WTC11 (cell line): ENCODE results near the gene GLT8D2. TPM values are rescaled to one million over a fixed set of nuclear protein-coding genes. Genes with fewer than 3 reads are reported as not detected.

ENCODE experiments used
- ATAC-seq: fragments of 200-7000 bp; cut with Tn5 transposase; 2 replicates; pipeline ENCODE4 v1.10.0; 2021; ENCODE audit warnings: mild to moderate bottlenecking, moderate library complexity
- CTCF ChIA-PET: fragments of 300-600 bp; sonication (Branson Sonifier 250); formaldehyde crosslinking; loops from one replicate; lab custom pipeline; 2021; ENCODE audit warnings: antibody characterized with exemption; lab: Charles Lee
- POLR2A ChIA-PET: fragments of 350-600 bp; sonication (Branson Sonifier 250); formaldehyde crosslinking; loops from one replicate; lab custom pipeline; 2021; ENCODE audit warnings: antibody characterized with exemption; lab: Charles Lee
- DNase-seq: peaks from one replicate; pipeline ENCODE4 v3.0.0; 2021; ENCODE audit warnings: low spot score
- H3K27ac Mint-ChIP-seq: 2 replicates; pipeline ENCODE4 v1.8.0; 2021; ENCODE audit warnings: mixed read lengths
- H3K27me3 Mint-ChIP-seq: 2 replicates; pipeline ENCODE4 v1.8.0; 2021; ENCODE audit warnings: low read depth, mild to moderate bottlenecking, moderate library complexity, mixed read lengths
- H3K36me3 Mint-ChIP-seq: 2 replicates; pipeline ENCODE4 v1.8.0; 2021; ENCODE audit warnings: mixed read lengths
- H3K4me1 Mint-ChIP-seq: 2 replicates; pipeline ENCODE4 v1.8.0; 2022; ENCODE audit warnings: mixed read lengths
- H3K4me3 Mint-ChIP-seq: 2 replicates; pipeline ENCODE4 v1.8.0; 2021; ENCODE audit warnings: mild to moderate bottlenecking, moderate library complexity, mixed read lengths
- H3K9me3 Mint-ChIP-seq: 2 replicates; pipeline ENCODE4 v1.8.0; 2021; ENCODE audit warnings: mixed read lengths
- AFF4 ChIP-seq: sonication (generic); formaldehyde crosslinking; IDR thresholded peaks from 2 replicates; pipeline ENCODE4 v1.8.1; 2023; ENCODE audit warnings: mild to moderate bottlenecking, missing genetic modification reagents, borderline replicate concordance
- ATF2 ChIP-seq: sonication (generic); formaldehyde crosslinking; IDR thresholded peaks from 2 replicates; pipeline ENCODE4 v1.8.1; 2022; ENCODE audit warnings: low read depth, missing genetic modification reagents, borderline replicate concordance
- ELF4 ChIP-seq: sonication (generic); formaldehyde crosslinking; IDR thresholded peaks from 2 replicates; pipeline ENCODE4 v1.8.1; 2022; ENCODE audit warnings: low read depth, mild to moderate bottlenecking, moderate library complexity, missing genetic modification reagents
- ERG ChIP-seq: fragments of 250-450 bp; sonication (Bioruptor Pico); IDR thresholded peaks from 2 replicates; pipeline ENCODE4 v1.8.0; 2021; ENCODE audit warnings: mild to moderate bottlenecking
- IRF2 ChIP-seq: sonication (generic); formaldehyde crosslinking; IDR thresholded peaks from 2 replicates; pipeline ENCODE4 v1.8.0; 2022; ENCODE audit warnings: low read depth, missing genetic modification reagents, borderline replicate concordance
- MYBL2 ChIP-seq: sonication (generic); formaldehyde crosslinking; IDR thresholded peaks from 2 replicates; pipeline ENCODE4 v1.8.1; 2023; ENCODE audit warnings: mild to moderate bottlenecking, moderate library complexity, missing genetic modification reagents
- NFATC4 ChIP-seq: fragments of 250-450 bp; sonication (Bioruptor Pico); IDR thresholded peaks from 2 replicates; pipeline ENCODE4 v1.9.0; 2021; ENCODE audit warnings: mild to moderate bottlenecking
- NR3C1 ChIP-seq: sonication (generic); formaldehyde crosslinking; conservative IDR thresholded peaks from 2 replicates; pipeline ENCODE4 v1.8.1; 2023; ENCODE audit warnings: low read depth, mild to moderate bottlenecking, missing genetic modification reagents
- PRDM15 ChIP-seq: sonication (generic); formaldehyde crosslinking; IDR thresholded peaks from 2 replicates; pipeline ENCODE4 v1.8.0; 2022; ENCODE audit warnings: missing genetic modification reagents
- RELA ChIP-seq: sonication (generic); formaldehyde crosslinking; IDR thresholded peaks from 2 replicates; pipeline ENCODE4 v1.8.1; 2022; ENCODE audit warnings: missing genetic modification reagents, mild to moderate bottlenecking, borderline replicate concordance
- SMAD4 ChIP-seq: sonication (generic); formaldehyde crosslinking; IDR thresholded peaks from 2 replicates; pipeline ENCODE4 v1.8.0; 2022; ENCODE audit warnings: mild to moderate bottlenecking, missing genetic modification reagents
- TCF7 ChIP-seq: sonication (generic); formaldehyde crosslinking; IDR thresholded peaks from 2 replicates; pipeline ENCODE4 v1.8.0; 2022; ENCODE audit warnings: mild to moderate bottlenecking, low read depth, missing genetic modification reagents, moderate library complexity
- ZNF423 ChIP-seq: fragments of 250-450 bp; sonication (Bioruptor Pico); IDR thresholded peaks from 2 replicates; pipeline ENCODE4 v2.1.2; 2022; ENCODE audit warnings: mild to moderate bottlenecking, moderate library complexity
- total RNA-seq: library from RNA; stranded (reverse); gene quantifications from 3 replicates; pipeline ENCODE4 v1.2.3, GENCODE V29; 2021
- TF ChIP-seq, protein P1 (sequence below): sonication (generic); formaldehyde crosslinking; IDR thresholded peaks from 2 replicates; pipeline ENCODE4 v1.8.0; 2023; ENCODE audit warnings: mild to moderate bottlenecking, missing genetic modification reagents
- TF ChIP-seq, protein P2 (sequence below): sonication (generic); formaldehyde crosslinking; IDR thresholded peaks from 2 replicates; pipeline ENCODE4 v1.8.1; 2022; ENCODE audit warnings: missing genetic modification reagents, borderline replicate concordance

GLT8D2 gene
- total RNA-seq, 1 experiment from 2014 or later, result 4.5 TPM

DNA sequence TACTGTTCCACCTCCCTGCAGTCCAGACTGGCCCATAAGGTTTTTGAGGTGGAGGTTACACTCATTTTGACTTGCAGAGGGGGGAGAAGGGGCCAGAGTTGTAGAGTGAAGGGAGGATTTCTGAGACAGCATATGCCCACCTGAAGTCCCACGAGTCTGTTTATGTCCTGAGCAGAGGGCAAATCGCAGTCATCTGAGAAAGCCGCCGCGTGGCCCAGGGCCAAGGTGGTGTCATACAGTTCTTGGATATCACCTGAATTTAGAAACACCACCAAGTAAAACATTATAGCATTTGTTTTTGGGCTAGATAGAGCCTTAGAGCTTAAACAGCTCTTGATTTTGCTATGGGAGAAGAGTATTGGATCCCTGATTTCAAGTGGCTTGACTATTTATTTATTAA lies 53.4 kb downstream of the GLT8D2 start:
- no peak overlapping the region for H3K4me3 Mint-ChIP-seq
- ATAC-seq (no peak), DNase-seq (no peak)
- no peaks in the 10 kb centered on the region; the same call in 1 of the 2 replicates for H3K27me3 Mint-ChIP-seq
- H3K27ac Mint-ChIP-seq, result no peak overlapping the region
- ChIA-PET CTCF (interaction anchor here (1.1 kb wide), 1 partner anchor 112 kb away, joined by 3 read pairs; no protein-coding TSS in a partner anchor), POLR2A (no interaction called here)
- 0 out of 2 replicates have a peak, but pooled peaks cover 3% of the 10 kb centered on the region for H3K4me1 Mint-ChIP-seq
- H3K9me3 Mint-ChIP-seq, result no peaks in the 10 kb centered on the region
- H3K36me3 Mint-ChIP-seq, result no peaks in the 10 kb centered on the region
- TF ChIP-seq SMAD4 (CRISPR knock-in tag) (no peak), NR3C1 (no peak), ATF2 (CRISPR knock-in tag) (no peak), ZNF423 (CRISPR knock-in tag) (no peak), RELA (CRISPR knock-in tag) (no peak), AFF4 (CRISPR knock-in tag) (no peak), PRDM15 (no peak), ELF4 (no peak), TCF7 (CRISPR knock-in tag) (no peak), IRF2 (CRISPR knock-in tag) (no peak), ERG (CRISPR knock-in tag) (no peak), MYBL2 (CRISPR knock-in tag) (no peak), NFATC4 (CRISPR knock-in tag) (no peak)
- TF ChIP-seq, protein P1, sequence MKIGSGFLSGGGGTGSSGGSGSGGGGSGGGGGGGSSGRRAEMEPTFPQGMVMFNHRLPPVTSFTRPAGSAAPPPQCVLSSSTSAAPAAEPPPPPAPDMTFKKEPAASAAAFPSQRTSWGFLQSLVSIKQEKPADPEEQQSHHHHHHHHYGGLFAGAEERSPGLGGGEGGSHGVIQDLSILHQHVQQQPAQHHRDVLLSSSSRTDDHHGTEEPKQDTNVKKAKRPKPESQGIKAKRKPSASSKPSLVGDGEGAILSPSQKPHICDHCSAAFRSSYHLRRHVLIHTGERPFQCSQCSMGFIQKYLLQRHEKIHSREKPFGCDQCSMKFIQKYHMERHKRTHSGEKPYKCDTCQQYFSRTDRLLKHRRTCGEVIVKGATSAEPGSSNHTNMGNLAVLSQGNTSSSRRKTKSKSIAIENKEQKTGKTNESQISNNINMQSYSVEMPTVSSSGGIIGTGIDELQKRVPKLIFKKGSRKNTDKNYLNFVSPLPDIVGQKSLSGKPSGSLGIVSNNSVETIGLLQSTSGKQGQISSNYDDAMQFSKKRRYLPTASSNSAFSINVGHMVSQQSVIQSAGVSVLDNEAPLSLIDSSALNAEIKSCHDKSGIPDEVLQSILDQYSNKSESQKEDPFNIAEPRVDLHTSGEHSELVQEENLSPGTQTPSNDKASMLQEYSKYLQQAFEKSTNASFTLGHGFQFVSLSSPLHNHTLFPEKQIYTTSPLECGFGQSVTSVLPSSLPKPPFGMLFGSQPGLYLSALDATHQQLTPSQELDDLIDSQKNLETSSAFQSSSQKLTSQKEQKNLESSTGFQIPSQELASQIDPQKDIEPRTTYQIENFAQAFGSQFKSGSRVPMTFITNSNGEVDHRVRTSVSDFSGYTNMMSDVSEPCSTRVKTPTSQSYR (CRISPR knock-in tag), result no peak
- TF ChIP-seq, protein P2, sequence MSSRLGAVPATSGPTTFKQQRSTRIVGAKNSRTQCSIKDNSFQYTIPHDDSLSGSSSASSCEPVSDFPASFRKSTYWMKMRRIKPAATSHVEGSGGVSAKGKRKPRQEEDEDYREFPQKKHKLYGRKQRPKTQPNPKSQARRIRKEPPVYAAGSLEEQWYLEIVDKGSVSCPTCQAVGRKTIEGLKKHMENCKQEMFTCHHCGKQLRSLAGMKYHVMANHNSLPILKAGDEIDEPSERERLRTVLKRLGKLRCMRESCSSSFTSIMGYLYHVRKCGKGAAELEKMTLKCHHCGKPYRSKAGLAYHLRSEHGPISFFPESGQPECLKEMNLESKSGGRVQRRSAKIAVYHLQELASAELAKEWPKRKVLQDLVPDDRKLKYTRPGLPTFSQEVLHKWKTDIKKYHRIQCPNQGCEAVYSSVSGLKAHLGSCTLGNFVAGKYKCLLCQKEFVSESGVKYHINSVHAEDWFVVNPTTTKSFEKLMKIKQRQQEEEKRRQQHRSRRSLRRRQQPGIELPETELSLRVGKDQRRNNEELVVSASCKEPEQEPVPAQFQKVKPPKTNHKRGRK, result no peak
